ENCODE results near the gene TSPAN32.
A peak's percentile ranks its signal among the peaks of the same experiment; 100 is the strongest.
"Not testable (repeated sequence)": the region's sequence is repeated elsewhere in the genome, so short reads cannot be mapped to it uniquely, and the experiment has no call there.

TSPAN32 gene

GRCh38 chr11:2277008-2277346, 24.8 kb upstream of the TSPAN32 start:
- CTCF ChIA-PET = no interaction called here
- no peak overlapping the region for H3K27ac ChIP-seq (ENCODE audit: extremely low read depth, low read depth, low read length)
- TF ChIP-seq ZNF155 (tag by site-specific recombination; IDR thresholded peaks at IDR 0.05) (no peak), PRDM6 (tag by site-specific recombination; IDR thresholded peaks at IDR 0.05) (no peak), ZNF423 (tag by site-specific recombination; IDR thresholded peaks at IDR 0.05) (no peak), ZNF23 (tag by site-specific recombination; IDR thresholded peaks at IDR 0.05; ENCODE audit: borderline replicate concordance) (no peak), ZNF366 (tag by site-specific recombination; conservative IDR thresholded peaks at IDR 0.05) (no peak)

GRCh38 chr11:2277933-2278523, 23.8 kb upstream of the TSPAN32 start:
- no peak overlapping the region for H3K27ac ChIP-seq (ENCODE audit: extremely low read depth, low read depth, low read length)
- CTCF ChIA-PET = interaction anchor here (0.6 to 1.7 kb wide), 3 partner anchors 79 to 143 kb away, joined by 4 to 6 read pairs (median 5); no protein-coding TSS in a partner anchor
- POLR2A ChIA-PET = no interaction called here

More at GRCh38 chr11:2277008-2277346, 24.8 kb upstream of the TSPAN32 start:
- POLR2A ChIA-PET = no interaction called here
- Histone ChIP-seq H3K4me3 (ENCODE audit: low read depth, low read length) (no peak overlapping the region), H3K4me1 (ENCODE audit: control insufficient read depth, insufficient read depth, low read length) (no peaks in the 10 kb centered on the region), H3K9me3 (ENCODE audit: control insufficient read depth, insufficient read depth, low read depth, low read length) (no peaks in the 10 kb centered on the region), H3K36me3 (ENCODE audit: control insufficient read depth in 2 of 2, insufficient read depth in 1 of 2, low read length in 2 of 2) (no peaks in the 10 kb centered on the region)

GRCh38 chr11:2280208-2280607, 21.6 kb upstream of the TSPAN32 start:
- H3K4me3 ChIP-seq (ENCODE audit: low read depth, low read length) = no peak overlapping the region
- no peak overlapping the region for H3K27ac ChIP-seq (ENCODE audit: extremely low read depth, low read depth, low read length)
- H3K4me1 ChIP-seq (ENCODE audit: control insufficient read depth, insufficient read depth, low read length) = no peaks in the 10 kb centered on the region
- no peaks in the 10 kb centered on the region for H3K9me3 ChIP-seq (ENCODE audit: control insufficient read depth, insufficient read depth, low read depth, low read length)
- TF ChIP-seq ZBTB6 (tag by site-specific recombination; IDR thresholded peaks at IDR 0.05) (no peak), SETDB1 (IDR thresholded peaks at IDR 0.05; ENCODE audit: insufficient read length, low read length) (peak; percentile 96)
- ChIA-PET POLR2A (interaction anchor here (0.7 kb wide), 1 partner anchor 130 kb away, joined by 5 read pairs; no protein-coding TSS in a partner anchor), CTCF (interaction anchor here (0.6 kb wide), 1 partner anchor 69 kb away, joined by 3 read pairs; no protein-coding TSS in a partner anchor)
- no peaks in the 10 kb centered on the region for H3K36me3 ChIP-seq (ENCODE audit: control insufficient read depth in 2 of 2, insufficient read depth in 1 of 2, low read length in 2 of 2)

More at GRCh38 chr11:2277933-2278523, 23.8 kb upstream of the TSPAN32 start:
- no peak overlapping the region for H3K4me3 ChIP-seq (ENCODE audit: low read depth, low read length)
- H3K4me1 ChIP-seq (ENCODE audit: control insufficient read depth, insufficient read depth, low read length) = no peaks in the 10 kb centered on the region
- H3K36me3 ChIP-seq (ENCODE audit: control insufficient read depth in 2 of 2, insufficient read depth in 1 of 2, low read length in 2 of 2) = no peaks in the 10 kb centered on the region
- no peaks in the 10 kb centered on the region for H3K9me3 ChIP-seq (ENCODE audit: control insufficient read depth, insufficient read depth, low read depth, low read length)
- TF ChIP-seq ZNF558 (tag by site-specific recombination; IDR thresholded peaks at IDR 0.05) (no peak), ZNF510 (tag by site-specific recombination; IDR thresholded peaks at IDR 0.05; ENCODE audit: insufficient replicate concordance) (no peak), ZNF133 (tag by site-specific recombination; IDR thresholded peaks at IDR 0.05) (no peak), ZNF777 (tag by site-specific recombination; IDR thresholded peaks at IDR 0.05; ENCODE audit: borderline replicate concordance) (no peak), PBX3 (CRISPR knock-in tag; IDR thresholded peaks at IDR 0.05) (no peak), ZSCAN5A (tag by site-specific recombination; IDR thresholded peaks at IDR 0.05) (no peak), ZNF530 (tag by site-specific recombination; IDR thresholded peaks at IDR 0.05; ENCODE audit: low read depth) (no peak), ZNF785 (tag by site-specific recombination; IDR thresholded peaks at IDR 0.05) (no peak), ZNF114 (tag by site-specific recombination; IDR thresholded peaks at IDR 0.05) (no peak), GLI2 (tag by site-specific recombination; IDR thresholded peaks at IDR 0.05; ENCODE audit: borderline replicate concordance, low read depth) (no peak), ZNF791 (tag by site-specific recombination; IDR thresholded peaks at IDR 0.05) (no peak)

- H3K36me3 ChIP-seq (ENCODE audit: control insufficient read depth in 2 of 2, insufficient read depth in 1 of 2, low read length in 2 of 2); H3K9me3 ChIP-seq (ENCODE audit: control insufficient read depth, insufficient read depth, low read depth, low read length); H3K4me1 ChIP-seq (ENCODE audit: control insufficient read depth, insufficient read depth, low read length); POLR2A ChIA-PET; H3K4me3 ChIP-seq (ENCODE audit: low read depth, low read length); H3K27ac ChIP-seq (ENCODE audit: extremely low read depth, low read depth, low read length): not testable (repeated sequence)
- CTCF ChIA-PET = interaction anchor here (1.4 kb wide), 1 partner anchor 18 kb away, joined by 3 read pairs; no protein-coding TSS in a partner anchor
These were observed 15.5 kb upstream of the TSPAN32 start for GRCh38 chr11:2286350-2286749.
